ENCODE data around the gene ADRA1B. TPM values are rescaled to one million over a fixed set of nuclear protein-coding genes. Genes with fewer than 3 reads are reported as not detected.

The ADRA1B gene
- total and polyA plus RNA-seq, 2 donors (not counting 3 experiments of a cell fraction or from before 2014, with no cell fraction given) = 0.77 TPM; not detected in 1

GRCh38 chr5:159874263-159874662 lies 42.0 kb upstream of the ADRA1B start:
- Histone ChIP-seq H2AFZ (ENCODE audit: low read depth, low read length) (no peak overlapping the region), H3K36me3 (ENCODE audit: control insufficient read depth in 2 of 2, extremely low read depth in 1 of 2, insufficient read depth in 2 of 2, low read length in 2 of 2) (no peaks in the 10 kb centered on the region), H4K20me1 (replicated peaks; ENCODE audit: control insufficient read depth, extremely low read depth, insufficient read depth, low read length) (no peaks in the 10 kb centered on the region), H3K79me2 (ENCODE audit: control insufficient read depth, insufficient read depth, low read length) (no peaks in the 10 kb centered on the region), H3K4me2 (ENCODE audit: insufficient read depth, low read length) (no peak overlapping the region), H3K9me1 (replicated peaks; ENCODE audit: control insufficient read depth, extremely low read depth, insufficient read depth, low read length) (no peaks in the 10 kb centered on the region), H3K27me3 (ENCODE audit: control insufficient read depth in 2 of 2, insufficient read depth in 2 of 2, low read length in 2 of 2) (no peaks in the 10 kb centered on the region), H3K4me3 (replicated peaks in 1 of 3; ENCODE audit: insufficient read depth in 1 of 3, low read depth in 1 of 3, low read length in 3 of 3) (no peak overlapping the region), H3K27ac (ENCODE audit: insufficient read depth, low read depth, low read length) (no peak overlapping the region), H3K9ac (replicated peaks; ENCODE audit: extremely low read depth, insufficient read depth, low read length) (no peak overlapping the region), H3K9me3 (replicated peaks; ENCODE audit: control insufficient read depth, insufficient read depth, low read length) (no peaks in the 10 kb centered on the region), H3K4me1 (ENCODE audit: control insufficient read depth, extremely low read depth, insufficient read depth, low read length) (no peaks in the 10 kb centered on the region)
- BruUV-seq (replicated peaks) = no TSS peak
- no peak for DNase-seq (ENCODE audit: low read depth, low spot score)
- ChIA-PET CTCF (no interaction called here), POLR2A (no interaction called here)
- intact Hi-C loops (cut with micrococcal nuclease) (no loop called here), dilution Hi-C loops (cut with MboI; ENCODE audit: extremely low pct_ligation_motif_present, low sequenced_read_pairs) (no loop called here)
- TF ChIP-seq GATA2 (IDR thresholded peaks at IDR 0.05; ENCODE audit: insufficient read depth, insufficient read length, low read depth, low read length) (no peak), CTCF (IDR thresholded peaks at IDR 0.05; ENCODE audit: extremely low read depth in 1 of 2, insufficient read depth in 1 of 2, low read depth in 1 of 2, low read length in 2 of 2) (no peak), MYC (IDR thresholded peaks at IDR 0.05; ENCODE audit: low read depth, low read length) (no peak), POLR2A (IDR thresholded peaks at IDR 0.05; ENCODE audit: low read depth, low read length) (no peak), EZH2 (IDR thresholded peaks at IDR 0.05; ENCODE audit: borderline replicate concordance, low read depth, low read length, severe bottlenecking) (no peak), POLR2AphosphoS5 (IDR thresholded peaks at IDR 0.05; ENCODE audit: insufficient read depth, low read depth, low read length) (no peak), JUN (IDR thresholded peaks at IDR 0.05; ENCODE audit: borderline replicate concordance, insufficient read depth, insufficient read length, low read depth) (no peak)
- FAIRE-seq = no peak

DNA sequence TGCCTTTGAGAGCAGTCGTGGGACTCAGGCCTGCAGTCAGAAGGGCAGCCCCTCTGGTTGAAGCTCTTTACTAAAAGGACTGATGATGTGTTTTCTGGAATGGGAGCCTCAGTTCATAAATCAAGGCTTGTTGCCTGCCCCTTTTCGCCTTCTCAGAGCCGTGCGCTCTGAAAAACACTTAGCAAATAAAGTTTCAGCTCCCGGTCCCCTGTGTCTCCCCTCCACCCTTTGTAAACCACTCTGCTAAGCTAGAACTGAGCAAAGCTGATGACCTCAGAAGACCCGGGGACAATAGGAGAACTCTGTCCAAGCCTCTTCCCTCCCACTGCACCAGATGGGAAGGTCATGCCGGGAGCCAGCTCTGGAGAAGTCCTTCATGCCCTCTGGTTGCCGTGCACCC lies 39.3 kb upstream of the ADRA1B start:
- FAIRE-seq = no peak
- dilution Hi-C loops (cut with MboI; ENCODE audit: extremely low pct_ligation_motif_present, low sequenced_read_pairs) = no loop called here
- CTCF ChIA-PET = no interaction called here

More for the DNA sequence above, 39.3 kb upstream of the ADRA1B start:
- DNase-seq (ENCODE audit: low read depth, low spot score) = no peak
- Histone ChIP-seq H3K9ac (replicated peaks; ENCODE audit: extremely low read depth, insufficient read depth, low read length) (no peak overlapping the region), H4K20me1 (replicated peaks; ENCODE audit: control insufficient read depth, extremely low read depth, insufficient read depth, low read length) (no peaks in the 10 kb centered on the region), H3K9me1 (replicated peaks; ENCODE audit: control insufficient read depth, extremely low read depth, insufficient read depth, low read length) (no peaks in the 10 kb centered on the region), H2AFZ (ENCODE audit: low read depth, low read length) (no peak overlapping the region), H3K9me3 (replicated peaks; ENCODE audit: control insufficient read depth, insufficient read depth, low read length) (no peaks in the 10 kb centered on the region), H3K4me1 (ENCODE audit: control insufficient read depth, extremely low read depth, insufficient read depth, low read length) (no peaks in the 10 kb centered on the region), H3K4me2 (ENCODE audit: insufficient read depth, low read length) (no peak overlapping the region), H3K27me3 (ENCODE audit: control insufficient read depth in 2 of 2, insufficient read depth in 2 of 2, low read length in 2 of 2) (no peaks in the 10 kb centered on the region), H3K79me2 (ENCODE audit: control insufficient read depth, insufficient read depth, low read length) (no peaks in the 10 kb centered on the region), H3K27ac (ENCODE audit: insufficient read depth, low read depth, low read length) (no peak overlapping the region), H3K36me3 (ENCODE audit: control insufficient read depth in 2 of 2, extremely low read depth in 1 of 2, insufficient read depth in 2 of 2, low read length in 2 of 2) (no peaks in the 10 kb centered on the region), H3K4me3 (replicated peaks in 1 of 3; ENCODE audit: insufficient read depth in 1 of 3, low read depth in 1 of 3, low read length in 3 of 3) (no peak overlapping the region)
- TF ChIP-seq JUN (IDR thresholded peaks at IDR 0.05; ENCODE audit: borderline replicate concordance, insufficient read depth, insufficient read length, low read depth) = no peak
- TF ChIP-seq EZH2 (IDR thresholded peaks at IDR 0.05; ENCODE audit: borderline replicate concordance, low read depth, low read length, severe bottlenecking) = no peak
- TF ChIP-seq POLR2A (IDR thresholded peaks at IDR 0.05; ENCODE audit: low read depth, low read length) = no peak
- no peak for TF ChIP-seq GATA2 (IDR thresholded peaks at IDR 0.05; ENCODE audit: insufficient read depth, insufficient read length, low read depth, low read length)
- no peak for TF ChIP-seq CTCF (IDR thresholded peaks at IDR 0.05; ENCODE audit: extremely low read depth in 1 of 2, insufficient read depth in 1 of 2, low read depth in 1 of 2, low read length in 2 of 2)
- TF ChIP-seq MYC (IDR thresholded peaks at IDR 0.05; ENCODE audit: low read depth, low read length) = no peak
- no peak for TF ChIP-seq POLR2AphosphoS5 (IDR thresholded peaks at IDR 0.05; ENCODE audit: insufficient read depth, low read depth, low read length)
- TF ChIP-seq, protein P1, sequence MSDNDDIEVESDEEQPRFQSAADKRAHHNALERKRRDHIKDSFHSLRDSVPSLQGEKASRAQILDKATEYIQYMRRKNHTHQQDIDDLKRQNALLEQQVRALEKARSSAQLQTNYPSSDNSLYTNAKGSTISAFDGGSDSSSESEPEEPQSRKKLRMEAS (IDR thresholded peaks at IDR 0.05; ENCODE audit: insufficient read depth, insufficient read length) = no peak
- TF ChIP-seq FOS (IDR thresholded peaks at IDR 0.05; ENCODE audit: borderline replicate concordance, insufficient read depth, low read length) = no peak
- POLR2A ChIA-PET = no interaction called here
- intact Hi-C loops (cut with micrococcal nuclease) = no loop called here
- no TSS peak for BruUV-seq (replicated peaks)
